Mesothelial cell of epicardium (in vitro differentiated cells): ENCODE measurements around the gene PSME1. TPM values are rescaled to one million over a fixed set of nuclear protein-coding genes. Genes with fewer than 3 reads are reported as not detected.

Experiments
- DNase-seq, 2 experiments: peaks; one replicate each; pipeline ENCODE4 v3.0.0; 2021; ENCODE audit warnings: low spot score in 2 of 2; ENCODE audit not compliant: unreplicated experiment in 2 of 2
- H3K27ac Mint-ChIP-seq: 2 replicates; pipeline ENCODE4 v1.8.0; 2021; ENCODE audit warnings: mixed read lengths
- H3K27me3 Mint-ChIP-seq: 2 replicates; pipeline ENCODE4 v1.8.0; 2021; ENCODE audit warnings: low read depth, mixed read lengths
- H3K36me3 Mint-ChIP-seq: 2 replicates; pipeline ENCODE4 v1.8.0; 2021; ENCODE audit warnings: mixed read lengths
- H3K4me1 Mint-ChIP-seq: 2 replicates; pipeline ENCODE4 v1.8.0; 2021; ENCODE audit warnings: mixed read lengths
- H3K4me3 Mint-ChIP-seq: 2 replicates; pipeline ENCODE4 v1.8.0; 2021; ENCODE audit warnings: mild to moderate bottlenecking, moderate library complexity, mixed read lengths
- H3K9me3 Mint-ChIP-seq: 2 replicates; pipeline ENCODE4 v1.8.0; 2021; ENCODE audit warnings: mixed read lengths
- CTCF ChIP-seq: fragments of 200-600 bp; sonication (generic); IDR thresholded peaks from one replicate; pipeline ENCODE4 v1.5.0; 2021; ENCODE audit warnings: antibody characterized with exemption; ENCODE audit not compliant: unreplicated experiment
- total RNA-seq: library from RNA; stranded (reverse); gene quantifications from 3 replicates; pipeline ENCODE4 v1.2.1, GENCODE V29; 2021

Gene PSME1
- total RNA-seq, 1 donor from 2014 or later = 148 TPM

GRCh38 chr14:24150061-24150460 lies 14.1 kb downstream of the PSME1 start:
- Mint-ChIP-seq H3K9me3 (no peaks in the 10 kb centered on the region), H3K27me3 (no peaks in the 10 kb centered on the region), H3K4me3 (no peak overlapping the region), H3K27ac (no peak overlapping the region), H3K4me1 (peaks cover 27% of the 10 kb centered on the region), H3K36me3 (peaks cover 27% of the 10 kb centered on the region)
- DNase-seq = no peak
- TF ChIP-seq CTCF = no peak

- Mint-ChIP-seq H3K9me3 (no peaks in the 10 kb centered on the region), H3K4me3 (no peak overlapping the region), H3K36me3 (peaks cover 28% of the 10 kb centered on the region), H3K27me3 (no peaks in the 10 kb centered on the region), H3K4me1 (peaks cover 22% of the 10 kb centered on the region), H3K27ac (no peak overlapping the region)
- DNase-seq = no peak
- TF ChIP-seq CTCF = no peak
These were observed 14.6 kb downstream of the PSME1 start for GRCh38 chr14:24150567-24150966.

- H3K9me3 Mint-ChIP-seq = no peaks in the 10 kb centered on the region
- no peak overlapping the region for H3K27ac Mint-ChIP-seq
- peaks cover 33% of the 10 kb centered on the region for H3K36me3 Mint-ChIP-seq
These were observed 15.0 kb downstream of the PSME1 start for GRCh38 chr14:24150993-24151392.

GRCh38 chr14:24151404-24152080 lies 15.5 kb downstream of the PSME1 start:
- no peak for TF ChIP-seq CTCF
- Mint-ChIP-seq H3K27me3 (no peaks in the 10 kb centered on the region), H3K9me3 (no peaks in the 10 kb centered on the region), H3K4me1 (peaks cover 14% of the 10 kb centered on the region), H3K27ac (no peak overlapping the region), H3K4me3 (no peak overlapping the region), H3K36me3 (peaks cover 33% of the 10 kb centered on the region)
- DNase-seq = no peak

More at GRCh38 chr14:24150993-24151392, 15.0 kb downstream of the PSME1 start:
- TF ChIP-seq CTCF = no peak
- no peak for DNase-seq
- Mint-ChIP-seq H3K4me3 (no peak overlapping the region), H3K4me1 (peaks cover 18% of the 10 kb centered on the region), H3K27me3 (no peaks in the 10 kb centered on the region)

- DNase-seq = no peak
- Mint-ChIP-seq H3K4me1 (peaks cover 1% of the 10 kb centered on the region), H3K36me3 (peaks cover 43% of the 10 kb centered on the region), H3K27me3 (no peaks in the 10 kb centered on the region), H3K27ac (no peak overlapping the region), H3K4me3 (no peak overlapping the region), H3K9me3 (no peaks in the 10 kb centered on the region)
- TF ChIP-seq CTCF = no peak
These were observed 19.1 kb downstream of the PSME1 start for GRCh38 chr14:24155100-24155499.

GRCh38 chr14:24156840-24157239 lies 20.8 kb downstream of the PSME1 start:
- DNase-seq = no peak
- no peaks in the 10 kb centered on the region for H3K27me3 Mint-ChIP-seq
- no peak overlapping the region for H3K27ac Mint-ChIP-seq
- H3K9me3 Mint-ChIP-seq = no peaks in the 10 kb centered on the region
- H3K4me3 Mint-ChIP-seq = no peak overlapping the region
- peaks cover 13% of the 10 kb centered on the region for H3K4me1 Mint-ChIP-seq
- H3K36me3 Mint-ChIP-seq = peaks cover 34% of the 10 kb centered on the region
- no peak for TF ChIP-seq CTCF
